Adrenal gland (tissue), 12 donors: ENCODE results near the gene RASSF10. TPM values are rescaled to one million over a fixed set of nuclear protein-coding genes. Genes with fewer than 3 reads are reported as not detected.

Experiments
- DNase-seq, 7 donors: peaks; one replicate each; pipeline ENCODE4 v3.0.0-alpha.2; 2019 to 2020
- H3K27ac ChIP-seq, 5 donors: fragments of 200-600 bp; sonication (generic) in 4 of 5; 1 replicate in 3 of 5; 2 replicates in 2 of 5; pipeline versions ENCODE4 v1.5.1 to v1.8.0; 2016 to 2020; ENCODE audit warnings: mild to moderate bottlenecking in 1 of 5
- H3K27me3 ChIP-seq: fragments of 200-600 bp; 2 replicates; pipeline ENCODE4 v1.8.0; 2021
- H3K36me3 ChIP-seq, 2 donors: fragments of 200-600 bp; replicated peaks in 1 of 2; 1 replicate in 1 of 2; 2 replicates in 1 of 2; pipeline versions ENCODE4 v1.5.1 to v1.8.0; 2018 to 2022
- H3K4me1 ChIP-seq, 2 donors: fragments of 200-600 bp; replicated peaks in 1 of 2; 1 replicate in 1 of 2; 2 replicates in 1 of 2; pipeline versions ENCODE4 v1.5.1 to v1.8.0; 2018 to 2021
- H3K4me3 ChIP-seq, 4 donors: fragments of 200-600 bp; sonication (generic) in 3 of 4; one replicate each; pipeline ENCODE4 v1.5.1; 2016 to 2018
- H3K9me3 ChIP-seq, 3 donors: fragments of 200-600 bp; sonication (generic) in 1 of 3; replicated peaks in 1 of 3; 1 replicate in 2 of 3; 2 replicates in 1 of 3; pipeline versions ENCODE4 v1.5.1 to v1.8.0; 2016 to 2021
- POLR2A ChIP-seq, 2 donors: fragments of 450-650 bp; IDR thresholded peaks; one replicate each; pipeline ENCODE4 v1.6.1; 2017; ENCODE audit warnings: antibody characterized with exemption in 2 of 2, mild to moderate bottlenecking in 2 of 2, moderate library complexity in 1 of 2
- WGBS, 4 donors: extraction: QIAGEN DNeasy Blood & Tissue Kit in 2 of 4; methylation state at CpG; one replicate each; pipeline versions ENCODE4 v1.1.5 to v1.1.7; 2013 to 2017; 5-methylcytosine and 5-hydroxymethylcytosine counted together
- intact Hi-C, 2 donors: fragments of 100-400 bp; cut with DNase I; formaldehyde crosslinking; loops; one replicate each; pipeline versions ENCODE4 v1.14.1 to v1.15.0; 2022 to 2023
- polyA plus RNA-seq, 3 donors: library from polyadenylated mRNA; stranded (reverse); fragments of 200-250 nt in 2 of 3; fragments of 350-450 nt in 1 of 3; fragmentation: Illumina TruSeq in 1 of 3; extraction: RNeasy Lipid Tissue Mini Kit (QIAGEN cat#74804) in 1 of 3; gene quantifications; one replicate each; pipeline ENCODE4 v1.2.3, GENCODE V29; 2013 to 2014
- total RNA-seq, 9 donors: library from RNA; depleted of rRNA in 4 of 9; stranded (reverse); fragments of >200 nt in 4 of 9; fragments of 120-200 nt in 1 of 9; fragmentation: NEBNext Ultra II Directional in 1 of 9; extraction: Animal tissue kit (Norgen Biotek cat#: 25700) in 1 of 9; gene quantifications; one replicate each; pipeline versions ENCODE4 v1.1.0 to v1.2.4, GENCODE V29; 2013 to 2023
- TF ChIP-seq, protein P1 (sequence below), 6 experiments: fragments of 450-650 bp in 4 of 6; fragments of 200-600 bp in 2 of 6; sonication (generic) in 1 of 6; IDR thresholded peaks; 1 replicate in 5 of 6; 2 replicates in 1 of 6; pipeline versions ENCODE4 v1.5.1 to v1.8.0; 2016 to 2021; ENCODE audit warnings: antibody characterized with exemption in 6 of 6, mild to moderate bottlenecking in 2 of 6, moderate library complexity in 1 of 6
- donor health status: healthy with polysubstance abuse.
- donor health status: Bipolar disorder and iron deficiency.
- donor health status: DM: yes; HTN: yes; CAD: no.
- donor health status: DM: no; HTN: no; CAD: no.
- donor health status: DM: no; HTN: no; CAD: no.
- donor health status: DM: yes; HTN: yes; CAD: no.

RASSF10 gene
- total and polyA plus RNA-seq, 12 donors = 0.07 TPM; not detected in 11

DNA sequence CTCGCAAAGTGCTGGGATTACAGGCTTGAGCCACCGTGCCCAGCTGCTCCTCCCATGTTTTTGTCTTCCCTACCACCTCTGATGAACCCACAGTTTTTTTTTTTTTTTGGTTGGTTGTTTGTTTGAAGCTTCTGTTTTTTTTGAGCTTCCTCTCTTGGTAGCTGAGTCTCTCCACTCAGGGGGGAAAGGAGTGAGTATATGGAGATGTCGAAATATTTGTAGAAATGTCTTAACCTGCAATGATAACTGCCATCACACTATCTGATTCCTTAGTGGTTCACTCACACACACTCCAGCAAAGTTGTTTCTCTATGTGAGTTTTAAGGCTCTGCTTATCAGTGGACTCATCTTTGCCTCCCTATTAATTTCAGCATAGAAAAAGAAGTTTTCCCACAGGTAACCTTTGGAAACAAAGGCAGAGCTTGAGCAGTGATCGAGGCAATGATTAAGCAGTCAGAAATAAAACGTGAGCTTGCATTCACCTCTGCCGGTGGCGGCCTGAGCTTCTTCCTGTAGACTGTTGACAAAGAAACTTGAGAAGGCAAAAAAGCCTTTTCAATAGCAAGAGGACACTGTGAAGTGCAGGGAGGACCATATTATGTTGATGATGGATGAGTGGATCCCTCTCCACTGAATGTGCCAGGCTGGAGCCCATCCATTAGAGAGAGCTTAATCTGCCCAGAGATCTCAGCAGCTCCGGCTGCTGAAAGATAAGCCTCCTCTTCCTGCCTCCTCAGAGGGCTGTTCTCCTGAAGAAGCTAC lies 29.0 kb upstream of the RASSF10 start:
- no peaks in the 10 kb centered on the region for H3K27me3 ChIP-seq
- intact Hi-C loops = no loop called here
- no peaks in the 10 kb centered on the region for H3K36me3 ChIP-seq
- H3K4me1 ChIP-seq = no peaks in the 10 kb centered on the region
- DNase-seq = no peak
- 43 to 48% (median 46%) methylated on average over 7 to 8 of the region's 8 CpGs for WGBS, 4 donors
- no peak for TF ChIP-seq POLR2A (IDR thresholded peaks at IDR 0.05)
- TF ChIP-seq, protein P1, sequence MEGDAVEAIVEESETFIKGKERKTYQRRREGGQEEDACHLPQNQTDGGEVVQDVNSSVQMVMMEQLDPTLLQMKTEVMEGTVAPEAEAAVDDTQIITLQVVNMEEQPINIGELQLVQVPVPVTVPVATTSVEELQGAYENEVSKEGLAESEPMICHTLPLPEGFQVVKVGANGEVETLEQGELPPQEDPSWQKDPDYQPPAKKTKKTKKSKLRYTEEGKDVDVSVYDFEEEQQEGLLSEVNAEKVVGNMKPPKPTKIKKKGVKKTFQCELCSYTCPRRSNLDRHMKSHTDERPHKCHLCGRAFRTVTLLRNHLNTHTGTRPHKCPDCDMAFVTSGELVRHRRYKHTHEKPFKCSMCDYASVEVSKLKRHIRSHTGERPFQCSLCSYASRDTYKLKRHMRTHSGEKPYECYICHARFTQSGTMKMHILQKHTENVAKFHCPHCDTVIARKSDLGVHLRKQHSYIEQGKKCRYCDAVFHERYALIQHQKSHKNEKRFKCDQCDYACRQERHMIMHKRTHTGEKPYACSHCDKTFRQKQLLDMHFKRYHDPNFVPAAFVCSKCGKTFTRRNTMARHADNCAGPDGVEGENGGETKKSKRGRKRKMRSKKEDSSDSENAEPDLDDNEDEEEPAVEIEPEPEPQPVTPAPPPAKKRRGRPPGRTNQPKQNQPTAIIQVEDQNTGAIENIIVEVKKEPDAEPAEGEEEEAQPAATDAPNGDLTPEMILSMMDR (IDR thresholded peaks at IDR 0.05) = no peak
- no peak overlapping the region for H3K4me3 ChIP-seq
- H3K9me3 ChIP-seq = no peaks in the 10 kb centered on the region
- H3K27ac ChIP-seq = no peak overlapping the region

DNA sequence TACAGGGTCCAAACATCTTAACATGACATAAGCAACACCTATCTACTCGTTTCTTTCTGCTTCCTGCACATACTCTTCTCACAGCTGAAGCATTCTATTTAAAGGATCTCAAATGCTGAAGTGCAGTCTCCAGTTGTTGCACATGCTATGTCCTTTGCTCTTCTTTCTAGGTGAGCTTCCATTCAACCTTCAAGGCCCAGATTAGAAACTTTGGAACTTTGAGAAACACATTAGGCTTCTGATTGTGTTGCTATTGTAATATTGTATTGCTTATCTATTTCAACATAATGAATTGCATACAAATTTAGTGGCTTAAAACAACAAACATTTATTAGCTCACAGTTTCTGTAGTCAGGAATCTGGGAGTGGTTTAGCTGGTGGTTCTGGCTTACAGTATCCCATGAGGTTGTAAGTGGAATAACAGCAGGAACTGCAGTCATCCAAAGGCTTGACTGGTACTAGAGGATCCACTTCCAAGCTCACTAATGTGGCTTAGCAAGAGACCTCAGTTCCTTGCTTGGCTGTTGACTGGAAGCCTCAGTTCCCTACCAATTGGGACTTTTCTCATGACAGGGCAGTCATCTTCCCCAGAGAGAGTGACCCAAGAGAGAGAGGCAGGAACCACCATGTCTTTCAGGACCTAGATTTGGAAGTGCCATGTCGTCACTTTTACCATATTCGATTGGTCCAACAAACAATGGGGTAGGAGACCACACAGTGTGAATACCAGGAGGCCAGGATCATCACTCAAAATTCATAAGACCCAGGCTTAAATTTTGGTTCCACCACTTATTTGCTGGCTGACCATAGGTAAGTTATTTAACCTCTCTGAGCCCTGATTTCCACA lies 27.2 kb upstream of the RASSF10 start:
- no peaks in the 10 kb centered on the region for H3K4me1 ChIP-seq
- 65 to 77% (median 74%) methylated on average over 3 of the region's 3 CpGs for WGBS, 4 donors
- no peaks in the 10 kb centered on the region for H3K36me3 ChIP-seq
- no peak for DNase-seq
- H3K27ac ChIP-seq = no peak overlapping the region
- TF ChIP-seq, protein P1 (IDR thresholded peaks at IDR 0.05) = no peak
- no peak for TF ChIP-seq POLR2A (IDR thresholded peaks at IDR 0.05)
- H3K9me3 ChIP-seq = no peaks in the 10 kb centered on the region
- no peaks in the 10 kb centered on the region for H3K27me3 ChIP-seq
- H3K4me3 ChIP-seq = no peak overlapping the region
- intact Hi-C loops = no loop called here

DNA sequence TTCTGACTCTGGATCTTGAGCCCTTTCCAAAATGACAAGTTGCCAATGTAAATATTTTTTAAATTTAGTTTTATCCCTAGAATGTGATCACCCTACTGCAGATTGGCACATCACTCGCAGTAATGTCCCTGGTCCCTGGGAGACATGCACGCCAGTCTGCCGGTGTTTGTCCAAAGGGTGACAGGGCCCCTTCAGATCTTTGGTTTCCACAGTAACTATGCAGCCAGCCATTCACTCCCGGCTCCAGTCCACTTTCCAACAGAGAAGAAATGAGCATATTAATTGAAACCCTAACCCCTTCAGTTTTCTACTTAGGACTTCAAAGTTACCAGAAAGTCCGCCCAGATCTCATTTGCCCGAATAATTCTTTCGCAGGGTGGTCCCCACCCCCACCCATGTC lies 25.8 kb upstream of the RASSF10 start:
- intact Hi-C loops = no loop called here
- H3K9me3 ChIP-seq = no peaks in the 10 kb centered on the region
- no peak for DNase-seq
- no peaks in the 10 kb centered on the region for H3K36me3 ChIP-seq
- no peak overlapping the region for H3K4me3 ChIP-seq
- WGBS, 4 donors = 74 to 81% (median 78%) methylated on average over 7 of the region's 7 CpGs
- H3K27ac ChIP-seq = no peak overlapping the region
- no peaks in the 10 kb centered on the region for H3K4me1 ChIP-seq
- TF ChIP-seq, protein P1 (IDR thresholded peaks at IDR 0.05) = no peak
- TF ChIP-seq POLR2A (IDR thresholded peaks at IDR 0.05) = no peak
- H3K27me3 ChIP-seq = no peaks in the 10 kb centered on the region

DNA sequence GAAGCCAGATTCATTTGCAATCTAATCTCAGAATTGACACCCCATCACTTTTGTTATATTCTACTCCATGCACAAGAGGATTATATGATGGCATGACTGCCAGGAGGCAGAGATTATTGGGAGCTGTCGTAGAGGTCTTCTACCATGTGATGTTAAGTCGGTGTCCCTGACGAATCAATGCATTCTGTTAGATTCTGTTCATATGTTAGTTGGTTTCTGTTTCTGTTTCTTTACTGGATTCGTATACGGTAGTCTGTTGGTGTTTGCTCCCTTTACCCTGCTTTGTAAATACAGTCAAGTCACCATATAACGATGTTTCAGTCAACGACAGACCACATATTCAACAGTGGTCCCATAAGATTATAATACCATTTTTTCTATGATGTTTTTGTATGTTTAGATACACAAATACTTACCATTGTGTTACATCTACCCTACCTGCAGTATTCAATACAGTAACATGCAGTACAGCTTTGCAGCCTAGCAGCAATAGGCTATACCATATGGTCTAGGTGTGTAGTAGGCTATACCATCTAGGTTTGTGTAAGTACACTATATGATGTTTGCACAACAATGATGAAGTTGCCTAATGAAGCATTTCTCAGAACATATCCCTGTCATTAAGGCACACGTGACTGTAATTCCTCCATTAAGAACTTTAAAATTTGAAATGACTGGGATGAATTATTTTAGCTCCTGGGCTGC lies 22.8 kb upstream of the RASSF10 start:
- intact Hi-C loops = no loop called here
- Histone ChIP-seq H3K9me3 (no peaks in the 10 kb centered on the region), H3K4me3 (no peak overlapping the region), H3K27ac (no peak overlapping the region), H3K36me3 (no peaks in the 10 kb centered on the region), H3K27me3 (no peaks in the 10 kb centered on the region), H3K4me1 (no peaks in the 10 kb centered on the region)
- WGBS, 4 donors = 75 to 86% (median 84%) methylated on average over 8 of the region's 8 CpGs
- DNase-seq = no peak
- TF ChIP-seq, protein P1 (IDR thresholded peaks at IDR 0.05) = no peak
- no peak for TF ChIP-seq POLR2A (IDR thresholded peaks at IDR 0.05)
